HG03159 (cell line): Measurements from ENCODE around the gene UQCRH.

Experiments
- ATAC-seq: cut with Tn5 transposase; IDR thresholded peaks from one replicate; pipeline ENCODE4 v1.9.1; 2021; ENCODE audit warnings: mild to moderate bottlenecking, moderate library complexity; ENCODE audit not compliant: unreplicated experiment

The UQCRH gene

GRCh38 chr1:46303038-46303871 lies at the start of gene UQCRH, which contains the start of gene LRRC41:
Gene UQCRH, plus strand, starts transcription at chr1:46303698. Its CDS starts 69 bp downstream, at chr1:46303767.
Gene LRRC41, minus strand, starts transcription at chr1:46303616. Its CDS starts 294 bp downstream, at chr1:46303322.
- ATAC-seq, result peak; percentile 81

DNA sequence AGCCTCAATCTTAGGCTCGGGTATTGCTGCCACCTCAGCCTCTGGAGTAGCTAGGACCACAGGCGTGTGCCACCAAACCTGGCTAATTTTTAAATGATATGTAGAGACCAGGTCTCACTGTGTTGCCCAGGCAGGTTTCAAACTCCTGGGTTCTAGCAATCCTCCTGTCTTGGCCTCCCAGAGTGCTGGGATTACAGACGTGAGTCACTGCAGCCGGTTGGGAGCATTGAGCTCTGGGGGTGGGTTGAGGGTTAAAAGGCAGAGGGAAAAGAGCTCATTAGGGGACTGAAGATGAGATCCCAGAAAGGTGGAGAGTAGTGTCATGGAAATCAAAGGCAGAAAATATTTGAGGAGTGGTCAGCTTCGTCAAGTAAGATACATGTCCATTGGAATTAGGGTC lies 48.8 kb upstream of the UQCRH start:
- ATAC-seq, result no peak

DNA sequence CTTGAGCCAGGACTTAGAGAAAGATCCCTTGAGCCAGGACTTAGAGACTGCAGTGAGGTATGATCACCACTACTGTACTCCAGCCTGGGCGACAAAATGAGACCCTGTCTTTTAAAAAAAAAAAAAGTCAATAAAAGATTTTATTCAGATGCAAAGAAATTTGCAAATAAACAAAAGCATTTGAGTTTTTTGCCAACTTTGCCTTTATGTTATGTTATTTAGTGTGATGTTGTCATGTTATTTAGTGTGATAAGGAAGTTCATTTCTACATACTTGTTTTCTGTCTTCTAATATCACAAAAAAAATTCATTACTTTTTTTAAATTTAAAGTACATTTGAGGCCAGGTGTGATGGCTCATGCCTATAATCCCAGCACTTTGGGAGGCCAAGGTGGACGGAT lies 47.0 kb upstream of the UQCRH start:
- no peak for ATAC-seq

- no peak for ATAC-seq
These were observed 41.0 kb upstream of the UQCRH start for GRCh38 chr1:46262508-46262907.

- no peak for ATAC-seq
These were observed 40.4 kb upstream of the UQCRH start for GRCh38 chr1:46263146-46263545.

- no peak for ATAC-seq
These were observed 34.9 kb upstream of the UQCRH start for GRCh38 chr1:46268578-46268977.

DNA sequence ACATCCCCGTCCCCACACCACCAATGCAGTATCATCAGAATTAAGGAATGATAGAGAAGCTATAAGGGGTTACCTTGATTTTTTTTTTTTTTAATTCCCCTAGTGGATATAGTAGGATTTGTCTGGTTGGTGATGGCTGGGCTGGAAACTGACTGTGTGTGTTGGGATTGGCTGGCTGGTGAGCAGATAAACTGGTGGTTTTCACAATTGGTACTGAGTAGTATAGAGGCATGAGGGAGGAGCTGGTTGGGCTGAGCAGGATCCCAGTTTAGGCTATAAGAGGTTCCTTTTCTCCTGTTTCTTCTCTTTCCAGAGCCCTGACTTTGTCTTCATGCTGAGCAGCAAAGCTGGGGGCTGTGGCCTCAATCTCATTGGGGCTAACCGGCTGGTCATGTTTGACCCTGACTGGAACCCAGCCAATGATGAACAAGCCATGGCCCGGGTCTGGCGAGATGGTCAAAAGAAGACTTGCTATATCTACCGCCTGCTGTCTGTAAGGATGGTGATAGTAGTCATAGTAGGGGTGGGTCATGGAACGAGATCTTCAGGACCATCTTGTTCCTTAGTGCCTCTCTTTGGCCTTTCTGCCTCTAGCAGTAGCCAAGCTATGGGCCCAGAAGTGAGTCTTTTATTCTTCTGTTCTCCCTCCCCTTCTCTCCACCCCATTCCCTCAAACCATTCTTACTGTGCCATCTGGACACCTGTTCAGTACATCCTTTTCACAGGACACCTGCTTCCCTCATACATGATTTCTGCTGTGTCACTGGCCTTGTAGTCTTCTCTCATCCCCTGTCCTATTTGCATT lies 29.1 kb upstream of the UQCRH start:
- no peak for ATAC-seq

GRCh38 chr1:46275030-46275337 lies 28.5 kb upstream of the UQCRH start:
- ATAC-seq, result no peak

DNA sequence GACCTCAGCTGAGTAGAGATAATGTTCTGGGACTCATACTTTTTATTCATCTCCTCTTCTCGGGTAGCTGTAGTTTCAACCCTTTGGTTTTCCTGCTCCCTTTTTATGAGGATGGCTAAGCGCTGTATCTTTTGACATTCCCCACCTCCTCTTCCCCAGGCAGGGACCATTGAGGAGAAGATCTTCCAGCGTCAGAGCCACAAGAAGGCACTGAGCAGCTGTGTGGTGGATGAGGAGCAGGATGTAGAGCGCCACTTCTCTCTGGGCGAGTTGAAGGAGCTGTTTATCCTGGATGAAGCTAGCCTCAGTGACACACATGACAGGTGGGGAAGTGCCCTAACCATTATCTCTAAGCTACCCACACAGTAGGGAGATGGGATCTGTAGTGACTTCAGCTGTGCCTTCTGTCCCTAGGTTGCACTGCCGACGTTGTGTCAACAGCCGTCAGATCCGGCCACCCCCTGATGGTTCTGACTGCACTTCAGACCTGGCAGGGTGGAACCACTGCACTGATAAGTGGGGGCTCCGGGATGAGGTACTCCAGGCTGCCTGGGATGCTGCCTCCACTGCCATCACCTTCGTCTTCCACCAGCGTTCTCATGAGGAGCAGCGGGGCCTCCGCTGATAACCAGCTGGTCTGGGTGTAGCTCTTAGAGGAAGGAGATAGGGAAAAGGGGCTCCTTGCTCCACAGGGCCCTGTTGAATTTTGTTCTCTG lies 25.7 kb upstream of the UQCRH start:
- no peak for ATAC-seq

- ATAC-seq, result no peak
These were observed 24.7 kb upstream of the UQCRH start for GRCh38 chr1:46278807-46279206.

DNA sequence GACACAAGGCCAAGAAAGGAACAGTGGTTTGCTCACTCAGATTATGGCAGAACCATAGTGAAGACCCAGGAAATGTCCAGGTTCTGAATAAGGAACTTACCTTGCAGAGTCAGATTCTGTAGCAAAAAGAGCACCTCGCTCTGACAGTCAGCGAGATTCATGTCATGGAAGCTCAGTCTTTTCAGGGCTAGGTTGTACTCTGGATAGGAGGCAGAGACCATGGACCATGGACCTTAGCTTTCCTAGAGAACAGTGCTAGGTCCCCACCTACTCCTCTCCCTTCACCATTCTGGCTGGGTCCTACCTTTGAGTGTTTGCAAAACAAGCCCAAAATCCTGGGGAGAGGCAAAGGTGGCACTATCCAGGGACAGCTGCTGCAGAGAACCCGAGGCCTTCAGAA lies 23.4 kb upstream of the UQCRH start:
- no peak for ATAC-seq

- no peak for ATAC-seq
These were observed 22.5 kb upstream of the UQCRH start for GRCh38 chr1:46281021-46281420.

DNA sequence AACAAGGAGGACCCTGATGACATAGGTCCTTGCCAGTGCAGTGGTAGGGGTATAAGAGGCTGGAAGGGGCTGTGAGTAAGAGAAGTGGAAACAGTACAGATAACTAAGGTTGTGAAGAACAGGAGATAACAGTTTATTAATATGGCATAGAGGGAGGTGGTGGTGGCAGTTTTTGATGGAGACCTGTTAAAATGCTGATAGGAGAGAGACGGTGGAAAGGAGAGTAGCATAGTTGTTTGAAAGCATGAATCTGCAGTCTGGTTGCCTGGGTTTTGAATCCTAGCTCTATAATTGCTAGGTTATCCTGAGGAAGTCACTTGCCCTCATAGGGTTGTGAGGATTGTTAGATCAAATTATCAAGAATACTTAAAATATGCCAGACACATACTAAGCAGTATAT lies 19.4 kb upstream of the UQCRH start:
- ATAC-seq, result no peak

DNA sequence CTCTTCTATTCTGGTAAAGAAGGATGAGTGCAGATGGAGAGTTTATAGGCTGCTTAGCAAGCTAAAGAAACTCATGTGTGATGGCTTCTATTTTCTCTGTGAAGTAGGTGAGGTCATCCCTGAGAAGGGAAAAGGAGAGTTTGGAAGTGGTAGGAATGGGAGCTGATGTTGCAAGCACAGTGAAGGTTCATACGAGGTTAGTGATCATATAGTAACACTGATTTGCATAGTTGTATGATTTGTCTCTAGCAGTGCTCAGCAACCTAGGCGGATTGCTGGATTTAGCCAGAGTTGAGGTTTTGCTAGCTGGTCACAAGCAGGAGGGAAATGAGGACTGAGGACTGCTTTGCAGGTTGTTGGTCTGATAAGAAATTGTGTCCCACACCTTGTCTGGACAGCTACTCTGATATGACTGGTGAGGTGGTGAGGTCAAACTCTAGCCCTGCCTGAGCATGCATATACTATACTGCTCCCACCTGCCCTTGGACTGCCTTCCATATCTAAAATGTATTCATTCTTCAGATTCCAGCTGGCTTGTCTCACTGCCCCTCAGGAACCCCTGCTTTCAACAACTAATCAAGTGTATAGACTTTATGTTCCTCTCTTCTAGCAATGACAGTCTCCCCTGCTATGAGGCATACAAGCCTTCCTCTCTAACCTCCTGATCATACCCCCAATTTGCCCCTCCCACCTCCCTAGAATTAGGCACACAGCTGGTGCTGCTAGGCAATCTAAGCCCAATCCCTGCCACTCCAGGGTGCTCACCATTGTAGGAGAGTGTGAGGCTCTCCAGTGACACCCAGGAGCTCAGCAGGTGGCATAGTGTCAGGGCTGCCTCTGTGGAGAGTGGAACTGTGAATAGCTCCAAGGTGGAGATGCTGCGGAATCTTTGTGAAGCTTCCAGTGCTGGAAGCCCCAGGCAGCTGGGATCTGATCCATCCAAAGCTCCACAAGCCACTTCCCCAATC lies 18.6 kb upstream of the UQCRH start:
- ATAC-seq, result no peak

- no peak for ATAC-seq
These were observed 17.6 kb upstream of the UQCRH start for GRCh38 chr1:46285730-46286477.

- no peak for ATAC-seq
These were observed 14.9 kb upstream of the UQCRH start for GRCh38 chr1:46288485-46289133.

DNA sequence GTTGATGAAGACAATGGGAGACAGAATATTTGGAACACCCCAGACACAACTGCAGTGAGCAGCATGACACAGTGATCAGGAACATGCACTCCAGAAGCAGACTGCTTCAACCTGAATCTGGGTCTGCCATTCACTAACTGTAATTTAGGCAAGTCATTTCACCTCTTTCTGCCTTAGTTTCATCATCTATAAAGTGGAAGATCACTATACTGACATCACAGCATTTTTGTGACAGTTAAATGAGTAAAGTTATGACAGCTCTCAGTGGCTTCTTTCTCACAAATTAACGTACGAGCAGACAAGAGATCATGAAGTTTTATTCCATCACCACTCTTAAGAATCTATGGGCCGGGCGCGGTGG lies 14.4 kb upstream of the UQCRH start:
- ATAC-seq, result no peak

DNA sequence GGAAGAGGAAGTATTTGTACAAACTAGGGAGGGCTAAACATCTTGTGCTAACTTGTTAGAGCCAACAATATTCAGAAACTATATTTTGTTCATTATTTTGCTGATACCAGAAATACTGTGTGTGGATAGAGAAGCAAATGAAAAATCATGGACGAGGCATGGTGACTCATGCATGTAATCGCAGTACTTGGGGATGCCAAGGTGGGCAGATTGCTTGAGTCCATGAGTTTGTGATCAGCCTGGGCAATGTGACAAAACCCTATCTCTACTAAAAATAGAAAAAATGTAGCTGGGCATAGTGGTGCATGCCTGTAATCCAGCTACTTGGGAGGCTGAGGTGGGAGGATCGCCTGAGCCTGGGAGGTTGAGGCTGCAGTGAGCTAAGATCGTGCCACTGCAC lies 13.5 kb upstream of the UQCRH start:
- ATAC-seq, result no peak

- ATAC-seq, result no peak
These were observed 8.2 kb upstream of the UQCRH start for GRCh38 chr1:46295306-46295705.
